Measurements from ENCODE around the gene GAS2L1. TPM values are rescaled to one million over a fixed set of nuclear protein-coding genes. Genes with fewer than 3 reads are reported as not detected.

GAS2L1 gene
- polyA plus RNA-seq, 3 donors = 14.9 to 20.0 (median 15.7) TPM

DNA sequence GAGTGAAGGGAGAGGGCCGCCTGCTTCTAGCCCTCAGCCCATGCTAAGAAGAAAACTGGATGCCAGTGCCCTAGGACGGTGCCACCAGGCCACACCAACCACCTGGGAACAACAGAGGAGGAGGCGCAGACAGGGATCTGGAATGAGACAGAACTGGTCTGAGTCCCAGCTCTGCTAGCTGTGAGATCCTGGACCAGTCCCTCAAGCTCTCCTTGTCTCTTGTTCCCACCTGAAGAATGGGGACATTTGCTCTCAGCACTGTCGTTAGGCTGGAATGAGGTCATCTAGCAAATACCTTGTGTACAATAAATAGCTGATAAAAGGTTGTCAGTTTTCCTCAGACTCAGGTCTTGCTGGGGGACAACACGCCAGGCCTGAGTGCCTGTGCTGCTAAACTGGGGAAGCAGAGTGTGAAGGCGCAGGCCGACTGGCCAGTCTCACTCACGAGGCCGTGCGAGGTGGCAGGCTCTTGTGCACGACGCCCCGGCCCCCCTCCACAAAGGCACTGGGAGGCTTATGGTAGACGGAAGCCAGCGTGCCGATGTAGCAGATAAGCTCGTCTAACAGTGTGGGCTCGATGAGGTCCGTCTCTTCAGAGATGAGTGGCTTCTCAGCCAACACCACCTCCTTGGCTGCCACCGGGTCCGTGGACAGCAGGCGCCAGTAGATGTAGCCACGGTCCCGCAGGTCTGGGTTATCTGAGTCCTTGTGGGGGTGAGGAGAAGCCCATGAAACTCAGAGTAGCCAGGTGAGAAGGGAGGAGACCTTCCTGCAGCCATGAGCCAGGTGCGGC lies 34.8 kb downstream of the GAS2L1 start:
- H3K27ac Mint-ChIP-seq = no peak overlapping the region
- no peak for DNase-seq
- 98% methylated on average over 20 of the region's 25 CpGs for WGBS (ENCODE audit: insufficient coverage)
- no peak overlapping the region for H3K4me3 ChIP-seq (replicated peaks in 1 of 3; ENCODE audit: low read depth in 2 of 3, low read length in 3 of 3)
- intact Hi-C loops (cut with micrococcal nuclease) = no loop called here
- H4K20me1 ChIP-seq (ENCODE audit: insufficient read depth, low read length) = peaks cover 42% of the 10 kb centered on the region
- H3K9me3 ChIP-seq (replicated peaks in 1 of 2; ENCODE audit: control insufficient read depth in 1 of 2, insufficient read depth in 1 of 2, low read length in 2 of 2) = no peaks in the 10 kb centered on the region
- H3K9me3 Mint-ChIP-seq = no peaks in the 10 kb centered on the region
- H3K27me3 ChIP-seq (ENCODE audit: control insufficient read depth in 2 of 2, insufficient read depth in 2 of 2, low read length in 2 of 2) = no peaks in the 10 kb centered on the region
- no peak overlapping the region for H3K9ac ChIP-seq (ENCODE audit: insufficient read depth, low read length, poor library complexity, severe bottlenecking)
- H3K4me1 Mint-ChIP-seq = no peaks in the 10 kb centered on the region
- no peaks in the 10 kb centered on the region for H3K4me1 ChIP-seq (ENCODE audit: control insufficient read depth in 1 of 2, insufficient read depth in 2 of 2, low read length in 2 of 2)
- H3K4me2 ChIP-seq (replicated peaks; ENCODE audit: extremely low read depth, low read length, poor library complexity, severe bottlenecking) = no peak overlapping the region
- TF ChIP-seq, protein P1, sequence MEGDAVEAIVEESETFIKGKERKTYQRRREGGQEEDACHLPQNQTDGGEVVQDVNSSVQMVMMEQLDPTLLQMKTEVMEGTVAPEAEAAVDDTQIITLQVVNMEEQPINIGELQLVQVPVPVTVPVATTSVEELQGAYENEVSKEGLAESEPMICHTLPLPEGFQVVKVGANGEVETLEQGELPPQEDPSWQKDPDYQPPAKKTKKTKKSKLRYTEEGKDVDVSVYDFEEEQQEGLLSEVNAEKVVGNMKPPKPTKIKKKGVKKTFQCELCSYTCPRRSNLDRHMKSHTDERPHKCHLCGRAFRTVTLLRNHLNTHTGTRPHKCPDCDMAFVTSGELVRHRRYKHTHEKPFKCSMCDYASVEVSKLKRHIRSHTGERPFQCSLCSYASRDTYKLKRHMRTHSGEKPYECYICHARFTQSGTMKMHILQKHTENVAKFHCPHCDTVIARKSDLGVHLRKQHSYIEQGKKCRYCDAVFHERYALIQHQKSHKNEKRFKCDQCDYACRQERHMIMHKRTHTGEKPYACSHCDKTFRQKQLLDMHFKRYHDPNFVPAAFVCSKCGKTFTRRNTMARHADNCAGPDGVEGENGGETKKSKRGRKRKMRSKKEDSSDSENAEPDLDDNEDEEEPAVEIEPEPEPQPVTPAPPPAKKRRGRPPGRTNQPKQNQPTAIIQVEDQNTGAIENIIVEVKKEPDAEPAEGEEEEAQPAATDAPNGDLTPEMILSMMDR (IDR thresholded peaks at IDR 0.05) = no peak
- no peak overlapping the region for H3K27ac ChIP-seq (ENCODE audit: low read depth in 1 of 2, low read length in 2 of 2)
- H3K27me3 Mint-ChIP-seq (ENCODE audit: low read depth in 3 of 3) = peaks cover 0 to 3% (median 0%) of the 10 kb centered on the region in 3 donors
- peaks cover 90 to 100% of the 10 kb centered on the region in 2 donors for H3K36me3 Mint-ChIP-seq
- H3K79me2 ChIP-seq (ENCODE audit: insufficient read depth, low read length) = no peaks in the 10 kb centered on the region
- no peak overlapping the region for H3K4me3 Mint-ChIP-seq
- peaks cover 91 to 100% of the 10 kb centered on the region in 2 donors for H3K36me3 ChIP-seq (replicated peaks in 1 of 2; ENCODE audit: control insufficient read depth in 1 of 2, insufficient read depth in 2 of 2, low read length in 2 of 2)
- H2AFZ ChIP-seq (ENCODE audit: insufficient read depth, low read depth, low read length, poor library complexity, severe bottlenecking) = no peak overlapping the region

DNA sequence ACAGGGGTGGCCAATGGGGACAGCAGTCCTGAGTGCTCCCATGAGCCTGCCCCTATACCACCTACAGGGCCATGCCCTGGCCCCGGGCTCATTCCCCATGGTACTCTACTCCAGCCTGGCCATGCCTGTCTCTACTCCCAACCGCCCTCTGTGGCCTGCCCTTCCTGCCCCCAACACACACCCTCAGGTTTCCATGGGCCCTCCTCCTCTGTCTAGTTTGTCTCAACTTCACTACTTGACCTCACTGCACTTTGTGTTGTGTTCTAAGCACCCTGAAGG lies 35.3 kb downstream of the GAS2L1 start:
- H3K4me1 Mint-ChIP-seq = no peaks in the 10 kb centered on the region
- WGBS (ENCODE audit: insufficient coverage) = 82% methylated on average over 2 of the region's 2 CpGs
- peaks cover 45% of the 10 kb centered on the region for H4K20me1 ChIP-seq (ENCODE audit: insufficient read depth, low read length)
- H3K27ac ChIP-seq (ENCODE audit: low read depth in 1 of 2, low read length in 2 of 2) = peak overlapping the region in 1 of 2 donors; percentile 5
- H3K27me3 ChIP-seq (ENCODE audit: control insufficient read depth in 2 of 2, insufficient read depth in 2 of 2, low read length in 2 of 2) = no peaks in the 10 kb centered on the region
- H3K27ac Mint-ChIP-seq = peak overlapping the region in 1 of 7 donors; percentile 11
- H3K27me3 Mint-ChIP-seq (ENCODE audit: low read depth in 3 of 3) = peaks cover 0 to 3% (median 0%) of the 10 kb centered on the region in 3 donors
- intact Hi-C loops (cut with micrococcal nuclease) = no loop called here
- H3K9me3 ChIP-seq (replicated peaks in 1 of 2; ENCODE audit: control insufficient read depth in 1 of 2, insufficient read depth in 1 of 2, low read length in 2 of 2) = no peaks in the 10 kb centered on the region
- no peaks in the 10 kb centered on the region for H3K79me2 ChIP-seq (ENCODE audit: insufficient read depth, low read length)
- H3K4me3 Mint-ChIP-seq = no peak overlapping the region
- H3K4me3 ChIP-seq (replicated peaks in 1 of 3; ENCODE audit: low read depth in 2 of 3, low read length in 3 of 3) = no peak overlapping the region
- H3K36me3 ChIP-seq (replicated peaks in 1 of 2; ENCODE audit: control insufficient read depth in 1 of 2, insufficient read depth in 2 of 2, low read length in 2 of 2) = peaks cover 91 to 100% of the 10 kb centered on the region in 2 donors
- H3K4me1 ChIP-seq (ENCODE audit: control insufficient read depth in 1 of 2, insufficient read depth in 2 of 2, low read length in 2 of 2) = no peaks in the 10 kb centered on the region
- H3K36me3 Mint-ChIP-seq = peaks cover 93 to 100% of the 10 kb centered on the region in 2 donors
- TF ChIP-seq, protein P1 (IDR thresholded peaks at IDR 0.05) = no peak
- no peak overlapping the region for H3K9ac ChIP-seq (ENCODE audit: insufficient read depth, low read length, poor library complexity, severe bottlenecking)
- no peak overlapping the region for H2AFZ ChIP-seq (ENCODE audit: insufficient read depth, low read depth, low read length, poor library complexity, severe bottlenecking)
- DNase-seq = no peak
- no peak overlapping the region for H3K4me2 ChIP-seq (replicated peaks; ENCODE audit: extremely low read depth, low read length, poor library complexity, severe bottlenecking)
- no peaks in the 10 kb centered on the region for H3K9me3 Mint-ChIP-seq

Measured in CD14-positive monocyte (primary cell).